ENCODE data around the gene CMIP. TPM values are rescaled to one million over a fixed set of nuclear protein-coding genes. Genes with fewer than 3 reads are reported as not detected.
A peak's percentile ranks its signal among the peaks of the same experiment; 100 is the strongest.

The CMIP gene
- total RNA-seq, 1 experiment from 2014 or later = 68.0 TPM

- no peak for TF ChIP-seq CTCF (IDR thresholded peaks at IDR 0.05; ENCODE audit: insufficient read depth in 1 of 2, low read depth in 1 of 2, low read length in 1 of 2, severe bottlenecking in 1 of 2, unreplicated experiment in 1 of 2)
- Mint-ChIP-seq H3K27ac (ENCODE audit: unreplicated experiment) (peak overlapping the region; percentile 18), H3K4me1 (ENCODE audit: low read depth, unreplicated experiment) (peaks cover 13% of the 10 kb centered on the region), H3K9me3 (ENCODE audit: unreplicated experiment) (no peaks in the 10 kb centered on the region), H3K27me3 (ENCODE audit: insufficient read depth, unreplicated experiment) (no peaks in the 10 kb centered on the region), H3K4me3 (ENCODE audit: unreplicated experiment) (no peak overlapping the region), H3K36me3 (ENCODE audit: insufficient read depth, unreplicated experiment) (peaks cover 17% of the 10 kb centered on the region)
- CTCF ChIA-PET = no interaction called here
- POLR2A ChIA-PET = no interaction called here
- peaks cover 14% of the 10 kb centered on the region; the same call in 1 of the 2 replicates for H3K4me1 ChIP-seq
- no TSS peak for BruUV-seq (replicated peaks)
- no peaks in the 10 kb centered on the region; the same call in 1 of the 2 replicates for H3K36me3 ChIP-seq (ENCODE audit: control insufficient read depth, insufficient read depth, low read length)
- intact Hi-C loops (cut with micrococcal nuclease; ENCODE audit: unreplicated experiment) = no loop called here
- DNase-seq = no peak
- no peaks in the 10 kb centered on the region for H3K9me3 ChIP-seq
- no peak overlapping the region for H3K4me3 ChIP-seq (ENCODE audit: low read depth, low read length)
- H3K27me3 ChIP-seq (replicated peaks; ENCODE audit: control insufficient read depth, insufficient read depth, low read length) = no peaks in the 10 kb centered on the region
These were observed 184.6 kb downstream of the CMIP start for GRCh38 chr16:81629034-81629802.

GRCh38 chr16:81629896-81630634 is 185.5 kb downstream of the CMIP start:
- no peak for TF ChIP-seq CTCF (IDR thresholded peaks at IDR 0.05; ENCODE audit: insufficient read depth in 1 of 2, low read depth in 1 of 2, low read length in 1 of 2, severe bottlenecking in 1 of 2, unreplicated experiment in 1 of 2)
- Histone ChIP-seq H3K4me1 (peaks cover 20% of the 10 kb centered on the region; the same call in 1 of the 2 replicates), H3K36me3 (ENCODE audit: control insufficient read depth, insufficient read depth, low read length) (no peaks in the 10 kb centered on the region; the same call in 1 of the 2 replicates), H3K27me3 (replicated peaks; ENCODE audit: control insufficient read depth, insufficient read depth, low read length) (no peaks in the 10 kb centered on the region), H3K4me3 (ENCODE audit: low read depth, low read length) (no peak overlapping the region), H3K9me3 (no peaks in the 10 kb centered on the region)
- ChIA-PET POLR2A (no interaction called here), CTCF (no interaction called here)
- no peak for DNase-seq
- intact Hi-C loops (cut with micrococcal nuclease; ENCODE audit: unreplicated experiment) = no loop called here
- H3K27ac Mint-ChIP-seq (ENCODE audit: unreplicated experiment) = no peak overlapping the region
- H3K4me3 Mint-ChIP-seq (ENCODE audit: unreplicated experiment) = no peak overlapping the region
- no peaks in the 10 kb centered on the region for H3K27me3 Mint-ChIP-seq (ENCODE audit: insufficient read depth, unreplicated experiment)
- H3K4me1 Mint-ChIP-seq (ENCODE audit: low read depth, unreplicated experiment) = peaks cover 15% of the 10 kb centered on the region
- H3K36me3 Mint-ChIP-seq (ENCODE audit: insufficient read depth, unreplicated experiment) = peaks cover 14% of the 10 kb centered on the region
- no peaks in the 10 kb centered on the region for H3K9me3 Mint-ChIP-seq (ENCODE audit: unreplicated experiment)
- BruUV-seq (replicated peaks) = no TSS peak

GRCh38 chr16:81630635-81631031 is 186.0 kb downstream of the CMIP start:
- H3K36me3 Mint-ChIP-seq (ENCODE audit: insufficient read depth, unreplicated experiment) = peaks cover 19% of the 10 kb centered on the region
- no TSS peak for BruUV-seq (replicated peaks)
- CTCF ChIA-PET = no interaction called here
- Histone ChIP-seq H3K4me3 (ENCODE audit: low read depth, low read length) (no peak overlapping the region), H3K4me1 (peaks cover 22% of the 10 kb centered on the region; the same call in 1 of the 2 replicates), H3K27me3 (replicated peaks; ENCODE audit: control insufficient read depth, insufficient read depth, low read length) (no peaks in the 10 kb centered on the region), H3K9me3 (no peaks in the 10 kb centered on the region), H3K36me3 (ENCODE audit: control insufficient read depth, insufficient read depth, low read length) (no peaks in the 10 kb centered on the region; the same call in 1 of the 2 replicates)
- no peaks in the 10 kb centered on the region for H3K27me3 Mint-ChIP-seq (ENCODE audit: insufficient read depth, unreplicated experiment)
- no peak for DNase-seq
- H3K4me3 Mint-ChIP-seq (ENCODE audit: unreplicated experiment) = no peak overlapping the region
- intact Hi-C loops (cut with micrococcal nuclease; ENCODE audit: unreplicated experiment) = no loop called here
- TF ChIP-seq CTCF (IDR thresholded peaks at IDR 0.05; ENCODE audit: insufficient read depth in 1 of 2, low read depth in 1 of 2, low read length in 1 of 2, severe bottlenecking in 1 of 2, unreplicated experiment in 1 of 2) = no peak
- peaks cover 20% of the 10 kb centered on the region for H3K4me1 Mint-ChIP-seq (ENCODE audit: low read depth, unreplicated experiment)
- no peaks in the 10 kb centered on the region for H3K9me3 Mint-ChIP-seq (ENCODE audit: unreplicated experiment)
- no peak overlapping the region for H3K27ac Mint-ChIP-seq (ENCODE audit: unreplicated experiment)
- POLR2A ChIA-PET = no interaction called here
